ENCODE results near the gene TDP1. TPM values are rescaled to one million over a fixed set of nuclear protein-coding genes. Genes with fewer than 3 reads are reported as not detected.
A peak's percentile ranks its signal among the peaks of the same experiment; 100 is the strongest.

The TDP1 gene
- total RNA-seq, 2 donors from 2014 or later, result 11.2 to 21.4 TPM

DNA sequence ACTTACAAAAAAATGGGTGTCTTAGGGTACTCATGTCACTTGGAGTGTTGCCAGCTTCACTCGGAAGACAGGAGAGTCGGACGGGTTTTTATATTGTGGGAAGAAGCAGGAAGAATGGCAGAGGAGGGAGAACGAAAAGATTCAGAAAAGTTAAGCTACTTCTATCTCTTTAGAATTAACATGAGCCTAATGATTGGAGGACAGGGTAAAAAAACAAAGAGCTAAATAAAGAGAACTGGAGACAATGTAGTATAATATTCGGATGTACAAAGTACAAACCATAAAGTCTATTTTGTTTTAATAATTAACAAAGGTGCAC, 45.1 kb upstream of the TDP1 start:
- no peaks in the 10 kb centered on the region for H3K36me3 ChIP-seq
- ATAC-seq (ENCODE audit: insufficient number of reproducible peaks, low FRiP score, low read depth) (no peak), DNase-seq (ENCODE audit: low spot score) (no peak)
- peak overlapping the region; percentile 34 for H3K4me3 ChIP-seq
- no peaks in the 10 kb centered on the region for H3K9me3 ChIP-seq
- no peaks in the 10 kb centered on the region for H3K27me3 ChIP-seq (replicated peaks; ENCODE audit: insufficient read depth)
- TF ChIP-seq, protein P1, sequence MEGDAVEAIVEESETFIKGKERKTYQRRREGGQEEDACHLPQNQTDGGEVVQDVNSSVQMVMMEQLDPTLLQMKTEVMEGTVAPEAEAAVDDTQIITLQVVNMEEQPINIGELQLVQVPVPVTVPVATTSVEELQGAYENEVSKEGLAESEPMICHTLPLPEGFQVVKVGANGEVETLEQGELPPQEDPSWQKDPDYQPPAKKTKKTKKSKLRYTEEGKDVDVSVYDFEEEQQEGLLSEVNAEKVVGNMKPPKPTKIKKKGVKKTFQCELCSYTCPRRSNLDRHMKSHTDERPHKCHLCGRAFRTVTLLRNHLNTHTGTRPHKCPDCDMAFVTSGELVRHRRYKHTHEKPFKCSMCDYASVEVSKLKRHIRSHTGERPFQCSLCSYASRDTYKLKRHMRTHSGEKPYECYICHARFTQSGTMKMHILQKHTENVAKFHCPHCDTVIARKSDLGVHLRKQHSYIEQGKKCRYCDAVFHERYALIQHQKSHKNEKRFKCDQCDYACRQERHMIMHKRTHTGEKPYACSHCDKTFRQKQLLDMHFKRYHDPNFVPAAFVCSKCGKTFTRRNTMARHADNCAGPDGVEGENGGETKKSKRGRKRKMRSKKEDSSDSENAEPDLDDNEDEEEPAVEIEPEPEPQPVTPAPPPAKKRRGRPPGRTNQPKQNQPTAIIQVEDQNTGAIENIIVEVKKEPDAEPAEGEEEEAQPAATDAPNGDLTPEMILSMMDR (IDR thresholded peaks at IDR 0.05), result no peak
- peak overlapping the region in 1 of 2 donors; percentile 33 for H3K27ac ChIP-seq
- peaks cover 5 to 30% of the 10 kb centered on the region in 2 donors for H3K4me1 ChIP-seq (ENCODE audit: control insufficient read depth in 1 of 2, low read depth in 2 of 2)

GRCh38 chr14:89911010-89911919, 44.5 kb upstream of the TDP1 start:
- Histone ChIP-seq H3K27ac (peak overlapping the region; percentile 33 to 49), H3K36me3 (no peaks in the 10 kb centered on the region), H3K9me3 (no peaks in the 10 kb centered on the region), H3K4me3 (peak overlapping the region; percentile 34), H3K4me1 (ENCODE audit: control insufficient read depth in 1 of 2, low read depth in 2 of 2) (peaks cover 5 to 30% of the 10 kb centered on the region in 2 donors), H3K27me3 (replicated peaks; ENCODE audit: insufficient read depth) (no peaks in the 10 kb centered on the region)
- ATAC-seq (ENCODE audit: insufficient number of reproducible peaks, low FRiP score, low read depth), result no peak
- no peak for DNase-seq (ENCODE audit: low spot score)
- TF ChIP-seq, protein P1 (IDR thresholded peaks at IDR 0.05), result no peak

DNA sequence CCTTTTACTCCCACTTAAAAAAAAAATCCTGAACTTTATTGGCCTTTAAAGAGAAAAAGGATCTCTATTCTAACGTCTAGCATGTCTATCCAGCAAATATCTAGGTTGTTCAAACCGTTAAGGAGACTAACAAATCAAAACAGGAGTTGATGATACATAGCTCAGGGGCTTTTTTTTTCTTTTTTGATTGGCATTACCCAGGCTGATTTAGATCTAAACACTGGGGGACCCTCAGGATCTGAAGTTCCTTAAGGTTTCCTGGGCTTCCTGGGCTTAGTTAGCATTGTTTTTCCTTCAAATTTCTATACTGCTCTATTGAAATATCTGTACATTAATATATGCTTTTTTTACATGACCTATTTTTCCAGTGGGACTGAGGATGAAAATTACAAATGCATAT, 43.5 kb upstream of the TDP1 start:
- no peaks in the 10 kb centered on the region for H3K36me3 ChIP-seq
- peaks cover 5 to 30% of the 10 kb centered on the region in 2 donors for H3K4me1 ChIP-seq (ENCODE audit: control insufficient read depth in 1 of 2, low read depth in 2 of 2)
- no peaks in the 10 kb centered on the region for H3K9me3 ChIP-seq
- no peaks in the 10 kb centered on the region for H3K27me3 ChIP-seq (replicated peaks; ENCODE audit: insufficient read depth)
- DNase-seq (ENCODE audit: low spot score), result no peak
- TF ChIP-seq, protein P1 (IDR thresholded peaks at IDR 0.05), result no peak
- ATAC-seq (ENCODE audit: insufficient number of reproducible peaks, low FRiP score, low read depth), result no peak
- H3K27ac ChIP-seq, result peak overlapping the region; percentile 33 to 49
- H3K4me3 ChIP-seq, result no peak overlapping the region

DNA sequence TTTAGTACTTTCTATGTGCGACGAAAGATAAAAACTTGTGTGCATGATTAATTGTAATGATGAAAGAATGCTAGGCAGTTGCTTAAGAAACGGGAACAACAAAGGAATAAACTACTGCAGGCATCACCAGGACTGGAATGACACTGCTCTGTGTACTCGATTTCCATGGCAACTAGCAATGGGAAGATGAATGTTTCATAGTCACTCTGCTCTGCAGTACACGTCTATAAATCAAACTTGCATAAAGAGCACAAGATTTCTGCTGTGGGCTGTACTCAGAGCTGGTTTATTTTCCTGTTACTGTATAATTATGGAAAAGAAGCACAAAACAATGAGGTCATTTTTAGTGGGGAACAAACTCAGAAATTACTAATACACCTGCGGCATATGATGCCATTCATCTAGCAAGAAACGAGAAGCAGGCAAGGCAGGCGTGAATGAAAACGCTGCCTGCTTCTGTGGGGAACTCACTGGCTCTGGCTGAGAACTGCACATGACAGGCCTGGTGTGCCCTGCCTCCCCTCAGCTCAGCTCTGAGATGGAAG, 43.0 kb upstream of the TDP1 start:
- peak overlapping the region in 1 of 2 donors; percentile 14 for H3K27ac ChIP-seq
- no peaks in the 10 kb centered on the region for H3K27me3 ChIP-seq (replicated peaks; ENCODE audit: insufficient read depth)
- peak; percentile 13 for DNase-seq (ENCODE audit: low spot score)
- no peak overlapping the region for H3K4me3 ChIP-seq
- H3K9me3 ChIP-seq, result no peaks in the 10 kb centered on the region
- peaks cover 5 to 30% of the 10 kb centered on the region in 2 donors for H3K4me1 ChIP-seq (ENCODE audit: control insufficient read depth in 1 of 2, low read depth in 2 of 2)
- TF ChIP-seq, protein P1 (IDR thresholded peaks at IDR 0.05), result no peak
- no peaks in the 10 kb centered on the region for H3K36me3 ChIP-seq
- peak; percentile 93 for ATAC-seq (ENCODE audit: insufficient number of reproducible peaks, low FRiP score, low read depth)

DNA sequence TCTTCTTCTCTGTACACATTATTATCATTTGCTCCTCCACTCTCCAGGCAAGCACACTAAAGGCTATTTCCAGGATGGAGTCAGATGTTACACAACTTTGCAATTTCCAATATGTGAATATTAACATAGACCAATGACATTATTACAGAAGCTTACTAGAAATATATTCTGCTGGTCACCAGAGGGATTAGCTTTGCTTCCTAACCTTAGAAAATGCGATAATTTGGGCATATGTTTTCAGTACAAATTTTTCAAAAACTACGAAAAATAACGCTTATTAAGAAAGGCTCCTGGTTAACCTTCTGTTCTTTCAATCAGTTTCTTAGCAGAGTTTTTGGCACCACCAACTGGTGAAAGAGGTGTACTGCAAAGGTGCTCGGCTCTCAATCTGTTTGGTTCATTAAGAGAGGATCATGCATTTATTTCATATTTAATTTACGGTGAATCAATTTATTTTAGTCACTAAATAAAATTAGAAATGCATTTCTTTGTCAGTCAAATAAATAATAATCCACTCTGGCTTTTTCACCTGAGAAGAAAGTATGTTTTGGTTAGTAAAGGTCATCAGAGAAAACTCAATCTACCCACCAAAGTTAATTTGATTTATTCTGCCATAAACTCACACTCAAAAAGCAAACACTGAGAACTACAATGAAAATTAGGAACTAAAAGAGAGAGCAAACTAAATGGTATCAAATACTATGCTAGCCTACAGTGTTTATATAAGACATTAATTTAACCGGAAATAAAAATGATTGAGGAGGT, 40.4 kb upstream of the TDP1 start:
- DNase-seq (ENCODE audit: low spot score), result no peak
- Histone ChIP-seq H3K4me3 (peak overlapping the region; percentile 45), H3K27ac (no peak overlapping the region), H3K27me3 (replicated peaks; ENCODE audit: insufficient read depth) (no peaks in the 10 kb centered on the region), H3K9me3 (no peaks in the 10 kb centered on the region), H3K36me3 (no peaks in the 10 kb centered on the region), H3K4me1 (ENCODE audit: control insufficient read depth in 1 of 2, low read depth in 2 of 2) (peaks cover 5 to 30% of the 10 kb centered on the region in 2 donors)
- TF ChIP-seq, protein P1 (IDR thresholded peaks at IDR 0.05), result peak; percentile 91
- ATAC-seq (ENCODE audit: insufficient number of reproducible peaks, low FRiP score, low read depth), result no peak
